C4-2B (cell line): ENCODE measurements around the gene ZBTB48.

ENCODE experiments used
- H3K27ac ChIP-seq: fragments of 450-650 bp; 2 replicates; pipeline ENCODE4 v1.5.1; 2017
- ZFX ChIP-seq: fragments of 450-650 bp; IDR thresholded peaks from 2 replicates; pipeline ENCODE4 v1.6.1; 2017
- TF ChIP-seq, protein P1 (sequence below): fragments of 450-650 bp; conservative IDR thresholded peaks from 2 replicates; pipeline ENCODE4 v1.5.1; 2017; ENCODE audit warnings: mild to moderate bottlenecking

Gene ZBTB48

DNA sequence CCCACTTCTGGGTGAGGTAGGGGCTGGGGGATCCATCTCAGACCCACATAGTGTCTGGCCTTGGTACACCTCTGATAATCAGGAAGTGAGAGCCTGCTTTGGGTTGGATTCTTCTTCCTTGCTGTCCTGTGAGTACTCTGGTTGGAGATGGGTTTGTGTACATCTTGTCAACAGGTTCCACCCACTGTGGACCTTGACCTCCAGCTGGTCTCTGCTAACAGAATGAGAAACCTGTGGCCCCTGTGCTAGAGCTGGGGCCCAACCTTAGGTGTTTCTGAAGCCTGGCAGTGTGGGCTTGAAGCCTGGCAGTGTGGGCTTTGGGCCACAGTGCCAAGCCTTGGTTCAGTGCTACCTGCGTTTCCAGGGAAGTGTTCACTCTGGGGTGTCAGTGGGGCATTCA lies 2.6 kb downstream of the ZBTB48 start:
- TF ChIP-seq, protein P1, sequence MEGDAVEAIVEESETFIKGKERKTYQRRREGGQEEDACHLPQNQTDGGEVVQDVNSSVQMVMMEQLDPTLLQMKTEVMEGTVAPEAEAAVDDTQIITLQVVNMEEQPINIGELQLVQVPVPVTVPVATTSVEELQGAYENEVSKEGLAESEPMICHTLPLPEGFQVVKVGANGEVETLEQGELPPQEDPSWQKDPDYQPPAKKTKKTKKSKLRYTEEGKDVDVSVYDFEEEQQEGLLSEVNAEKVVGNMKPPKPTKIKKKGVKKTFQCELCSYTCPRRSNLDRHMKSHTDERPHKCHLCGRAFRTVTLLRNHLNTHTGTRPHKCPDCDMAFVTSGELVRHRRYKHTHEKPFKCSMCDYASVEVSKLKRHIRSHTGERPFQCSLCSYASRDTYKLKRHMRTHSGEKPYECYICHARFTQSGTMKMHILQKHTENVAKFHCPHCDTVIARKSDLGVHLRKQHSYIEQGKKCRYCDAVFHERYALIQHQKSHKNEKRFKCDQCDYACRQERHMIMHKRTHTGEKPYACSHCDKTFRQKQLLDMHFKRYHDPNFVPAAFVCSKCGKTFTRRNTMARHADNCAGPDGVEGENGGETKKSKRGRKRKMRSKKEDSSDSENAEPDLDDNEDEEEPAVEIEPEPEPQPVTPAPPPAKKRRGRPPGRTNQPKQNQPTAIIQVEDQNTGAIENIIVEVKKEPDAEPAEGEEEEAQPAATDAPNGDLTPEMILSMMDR = no peak
- no peak for TF ChIP-seq ZFX
- H3K27ac ChIP-seq = no peak overlapping the region

GRCh38 chr1:6584126-6585080 lies 4.6 kb downstream of the ZBTB48 start:
- H3K27ac ChIP-seq = no peak overlapping the region
- TF ChIP-seq, protein P1 = no peak
- TF ChIP-seq ZFX = no peak

DNA sequence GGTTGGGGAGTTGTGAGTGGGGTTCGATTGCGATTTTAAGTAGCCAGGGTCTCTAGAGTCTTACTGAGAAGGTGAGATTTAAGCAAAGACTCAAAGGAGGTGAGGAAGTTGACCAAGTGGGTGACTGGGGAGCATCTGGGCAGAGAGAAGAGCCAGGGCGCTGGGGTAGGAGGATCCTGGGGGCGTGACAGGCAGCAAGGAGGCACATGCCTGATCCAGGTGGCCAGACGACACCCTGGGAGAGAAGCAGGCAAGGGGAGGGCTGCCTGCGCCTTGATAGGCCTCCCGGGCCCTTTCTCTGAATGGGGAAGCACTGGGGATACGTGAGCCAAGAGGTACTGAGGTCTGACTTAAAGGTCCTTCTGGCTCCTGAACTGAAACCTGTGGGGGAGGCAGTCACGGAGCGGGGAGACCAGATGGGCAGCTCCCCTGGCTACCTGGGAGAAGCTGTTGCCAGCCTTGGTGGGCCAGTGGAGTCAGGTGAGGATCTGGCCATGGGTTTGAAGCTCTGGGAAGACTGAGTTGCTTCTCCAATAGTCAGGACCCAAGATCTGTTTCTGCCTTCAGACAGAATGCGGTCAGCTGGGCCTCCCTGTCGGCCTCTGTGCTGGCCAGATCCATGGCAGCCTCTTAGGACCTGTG lies 5.4 kb downstream of the ZBTB48 start:
- TF ChIP-seq ZFX = no peak
- TF ChIP-seq, protein P1 = no peak
- no peak overlapping the region for H3K27ac ChIP-seq

- no peak overlapping the region for H3K27ac ChIP-seq
- TF ChIP-seq, protein P1 = no peak
- TF ChIP-seq ZFX = no peak
These were observed 6.0 kb downstream of the ZBTB48 start for GRCh38 chr1:6585841-6586240.

DNA sequence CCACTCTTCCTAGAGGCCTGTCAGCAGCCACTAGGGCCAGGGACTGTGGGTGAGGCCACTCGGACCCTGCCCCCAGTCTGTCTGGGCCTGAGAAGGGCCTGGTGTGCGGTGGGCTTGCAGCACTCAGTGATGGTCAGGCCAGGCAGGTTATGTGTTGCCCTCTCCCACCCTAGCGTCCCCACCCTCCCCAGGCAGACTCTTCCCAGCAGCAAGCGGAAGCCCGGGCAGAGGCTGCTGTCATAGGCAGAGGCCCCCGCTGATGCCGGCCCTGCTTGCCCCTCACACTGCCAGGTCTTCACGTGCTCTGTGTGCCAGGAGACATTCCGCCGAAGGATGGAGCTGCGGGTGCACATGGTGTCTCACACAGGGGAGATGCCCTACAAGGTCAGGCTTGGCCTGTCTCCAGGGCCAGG lies 6.6 kb downstream of the ZBTB48 start:
- no peak for TF ChIP-seq ZFX
- TF ChIP-seq, protein P1 = no peak
- H3K27ac ChIP-seq = no peak overlapping the region

- H3K27ac ChIP-seq = no peak overlapping the region
- TF ChIP-seq ZFX = no peak
- TF ChIP-seq, protein P1 = no peak
These were observed 7.6 kb downstream of the ZBTB48 start for GRCh38 chr1:6587261-6588005.
